ENCODE results near the gene CCDC33.

- TF ChIP-seq GATA2 (IDR thresholded peaks at IDR 0.05; ENCODE audit: low read depth, low read length) = no peak
- no peak for TF ChIP-seq GATA3 (IDR thresholded peaks at IDR 0.05; ENCODE audit: low read depth, low read length)
Observed at GRCh38 chr15:74304431-74304830, 68.3 kb downstream of the CCDC33 start.
